DND-41 (cell line): ENCODE results near the gene CCN2.
"Not testable (repeated sequence)": the region's sequence is repeated elsewhere in the genome, so short reads cannot be mapped to it uniquely, and the experiment has no call there.

ENCODE experiments used
- ATAC-seq: fragments of 200-7000 bp; cut with Tn5 transposase; 3 replicates; pipeline ENCODE4 v1.9.1; 2021; ENCODE audit warnings: low read depth; ENCODE audit not compliant: insufficient read depth
- DNase-seq: peaks from one replicate; pipeline ENCODE4 v3.0.0-alpha.2; 2020
- H2AFZ ChIP-seq: 2 replicates; pipeline ENCODE4 v1.6.0; 2012; ENCODE audit warnings: low read depth, low read length
- H3K27ac ChIP-seq: 2 replicates; pipeline ENCODE4 v1.5.1; 2012; ENCODE audit warnings: low read length, inconsistent platforms
- H3K27me3 ChIP-seq: fragments of 200-600 bp; sonication (generic); 2 replicates; pipeline ENCODE4 v1.6.0; 2012; ENCODE audit warnings: low read length, mild to moderate bottlenecking, inconsistent platforms; ENCODE audit not compliant: insufficient read depth, poor library complexity
- H3K36me3 ChIP-seq: 2 replicates; pipeline ENCODE4 v1.5.1; 2012; ENCODE audit warnings: low read length, inconsistent platforms; ENCODE audit not compliant: insufficient read depth
- H3K4me1 ChIP-seq: 2 replicates; pipeline ENCODE4 v1.5.1; 2012; ENCODE audit warnings: mild to moderate bottlenecking, low read length; ENCODE audit not compliant: insufficient read depth
- H3K4me2 ChIP-seq: 2 replicates; pipeline ENCODE4 v1.6.0; 2012; ENCODE audit warnings: mild to moderate bottlenecking, moderate library complexity, low read length, inconsistent platforms; ENCODE audit not compliant: insufficient read depth
- H3K4me3 ChIP-seq, 2 experiments: fragments of 200-600 bp in 1 of 2; shearing (Covaris generic) in 1 of 2; 2 replicates each; pipeline ENCODE4 v1.5.1; 2012 to 2016; ENCODE audit warnings: inconsistent platforms in 2 of 2, low read length in 2 of 2, mild to moderate bottlenecking in 2 of 2, low read depth in 1 of 2, moderate library complexity in 1 of 2
- H3K79me2 ChIP-seq: 2 replicates; pipeline ENCODE4 v1.6.0; 2012; ENCODE audit warnings: low read length, inconsistent platforms; ENCODE audit not compliant: insufficient read depth
- H3K9ac ChIP-seq: 2 replicates; pipeline ENCODE4 v1.6.0; 2012; ENCODE audit warnings: low read depth, mild to moderate bottlenecking, inconsistent platforms, low read length, moderate library complexity
- H3K9me3 ChIP-seq: 2 replicates; pipeline ENCODE4 v1.5.1; 2012; ENCODE audit warnings: low read length, moderate library complexity, mild to moderate bottlenecking, inconsistent platforms; ENCODE audit not compliant: insufficient read depth, severe bottlenecking
- H4K20me1 ChIP-seq: 2 replicates; pipeline ENCODE4 v1.6.0; 2012; ENCODE audit warnings: low read length; ENCODE audit not compliant: insufficient read depth
- EZH2 ChIP-seq: IDR thresholded peaks from 3 replicates; pipeline ENCODE4 v1.6.1; 2012; ENCODE audit warnings: borderline replicate concordance, low read depth, mild to moderate bottlenecking, moderate library complexity, low read length, inconsistent platforms; ENCODE audit not compliant: severe bottlenecking
- TF ChIP-seq, protein P1 (sequence below): IDR thresholded peaks from 2 replicates; pipeline ENCODE4 v1.5.1; 2012; ENCODE audit warnings: borderline replicate concordance, low read length, moderate library complexity, mild to moderate bottlenecking; ENCODE audit not compliant: poor library complexity, severe bottlenecking; ENCODE audit errors: extremely low read depth

The CCN2 gene

DNA sequence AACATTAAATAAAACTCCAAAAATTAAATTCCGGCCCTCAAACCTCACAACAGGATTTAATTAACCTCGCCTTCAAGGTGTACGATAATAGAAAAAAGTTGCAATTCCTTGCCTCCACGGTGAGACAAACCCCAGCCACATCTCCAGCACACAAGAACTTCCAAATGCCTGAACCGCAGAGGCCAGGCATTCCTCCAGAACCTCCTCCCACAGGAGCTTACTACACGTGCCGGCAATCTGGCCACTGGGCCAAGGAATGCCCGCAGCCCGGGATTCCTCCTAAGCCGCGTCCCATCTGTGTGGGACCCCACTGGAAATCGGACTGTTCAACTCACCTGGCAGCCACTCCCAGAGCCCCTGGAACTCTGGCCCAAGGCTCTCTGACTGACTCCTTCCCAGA lies 47.4 kb downstream of the CCN2 start:
- not testable (repeated sequence) for ATAC-seq, H3K9me3 ChIP-seq, H3K27me3 ChIP-seq, H3K27ac ChIP-seq, H3K36me3 ChIP-seq, H3K4me3 ChIP-seq, H3K4me2 ChIP-seq, H3K9ac ChIP-seq, H3K4me1 ChIP-seq, H2AFZ ChIP-seq, DNase-seq, H3K79me2 ChIP-seq, H4K20me1 ChIP-seq

DNA sequence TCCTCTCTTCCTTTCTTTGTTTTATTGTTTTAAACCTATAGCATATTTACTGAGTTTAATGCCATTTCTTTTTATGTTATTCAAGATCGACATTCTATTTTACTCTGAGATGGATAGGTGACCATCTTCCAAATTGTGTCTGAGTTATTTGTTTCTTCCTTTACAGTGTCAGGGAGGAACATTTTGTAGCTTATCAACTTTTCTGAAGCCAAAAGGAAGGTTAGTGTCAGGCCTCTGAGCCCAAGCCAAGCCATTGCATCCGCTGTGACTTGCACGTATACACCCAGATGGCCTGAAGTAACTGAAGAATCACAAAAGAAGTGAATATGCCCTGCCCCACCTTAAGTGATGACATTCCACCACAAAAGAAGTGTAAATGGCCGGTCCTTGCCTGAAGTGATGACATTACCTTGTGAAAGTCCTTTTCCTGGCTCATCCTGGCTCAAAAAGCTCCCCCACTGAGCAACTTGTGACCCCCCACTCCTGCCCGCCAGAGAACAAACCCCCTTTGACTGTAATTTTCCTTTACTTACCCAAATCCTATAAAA lies 49.8 kb downstream of the CCN2 start:
- H3K9ac ChIP-seq, H3K27me3 ChIP-seq, H3K9me3 ChIP-seq, H3K36me3 ChIP-seq, H3K4me3 ChIP-seq, DNase-seq, H3K4me2 ChIP-seq, H2AFZ ChIP-seq, H3K27ac ChIP-seq, H3K4me1 ChIP-seq, H3K79me2 ChIP-seq, ATAC-seq, H4K20me1 ChIP-seq: not testable (repeated sequence)

DNA sequence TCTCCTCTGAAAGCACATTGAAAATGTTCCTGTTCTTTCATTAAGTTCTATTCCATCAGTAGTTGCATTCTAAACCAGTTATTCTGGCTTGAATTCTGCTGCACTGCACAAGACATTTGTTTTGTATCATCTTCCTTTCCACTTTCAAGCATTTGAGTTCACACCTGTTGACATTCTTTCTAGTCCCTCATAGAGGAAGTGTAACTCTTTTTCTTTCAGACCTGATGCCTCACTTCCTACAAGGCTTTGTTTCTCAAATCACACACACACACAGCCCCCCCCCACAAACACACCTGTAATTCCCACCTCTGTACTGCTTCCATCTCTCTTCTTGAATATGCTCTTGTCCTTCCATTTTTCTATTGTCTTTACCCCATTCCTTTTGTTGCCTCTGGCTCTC lies 50.9 kb downstream of the CCN2 start:
- no peak for DNase-seq
- Histone ChIP-seq H3K27me3 (no peaks in the 10 kb centered on the region), H4K20me1 (no peaks in the 10 kb centered on the region), H3K9ac (no peak overlapping the region), H3K4me3 (no peak overlapping the region), H3K27ac (no peak overlapping the region), H3K36me3 (no peaks in the 10 kb centered on the region), H2AFZ (no peak overlapping the region), H3K4me2 (no peak overlapping the region), H3K79me2 (no peaks in the 10 kb centered on the region), H3K9me3 (peaks cover 2% of the 10 kb centered on the region), H3K4me1 (no peaks in the 10 kb centered on the region)
- ATAC-seq, result no peak
- TF ChIP-seq, protein P1, sequence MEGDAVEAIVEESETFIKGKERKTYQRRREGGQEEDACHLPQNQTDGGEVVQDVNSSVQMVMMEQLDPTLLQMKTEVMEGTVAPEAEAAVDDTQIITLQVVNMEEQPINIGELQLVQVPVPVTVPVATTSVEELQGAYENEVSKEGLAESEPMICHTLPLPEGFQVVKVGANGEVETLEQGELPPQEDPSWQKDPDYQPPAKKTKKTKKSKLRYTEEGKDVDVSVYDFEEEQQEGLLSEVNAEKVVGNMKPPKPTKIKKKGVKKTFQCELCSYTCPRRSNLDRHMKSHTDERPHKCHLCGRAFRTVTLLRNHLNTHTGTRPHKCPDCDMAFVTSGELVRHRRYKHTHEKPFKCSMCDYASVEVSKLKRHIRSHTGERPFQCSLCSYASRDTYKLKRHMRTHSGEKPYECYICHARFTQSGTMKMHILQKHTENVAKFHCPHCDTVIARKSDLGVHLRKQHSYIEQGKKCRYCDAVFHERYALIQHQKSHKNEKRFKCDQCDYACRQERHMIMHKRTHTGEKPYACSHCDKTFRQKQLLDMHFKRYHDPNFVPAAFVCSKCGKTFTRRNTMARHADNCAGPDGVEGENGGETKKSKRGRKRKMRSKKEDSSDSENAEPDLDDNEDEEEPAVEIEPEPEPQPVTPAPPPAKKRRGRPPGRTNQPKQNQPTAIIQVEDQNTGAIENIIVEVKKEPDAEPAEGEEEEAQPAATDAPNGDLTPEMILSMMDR, result no peak
- TF ChIP-seq EZH2, result no peak

DNA sequence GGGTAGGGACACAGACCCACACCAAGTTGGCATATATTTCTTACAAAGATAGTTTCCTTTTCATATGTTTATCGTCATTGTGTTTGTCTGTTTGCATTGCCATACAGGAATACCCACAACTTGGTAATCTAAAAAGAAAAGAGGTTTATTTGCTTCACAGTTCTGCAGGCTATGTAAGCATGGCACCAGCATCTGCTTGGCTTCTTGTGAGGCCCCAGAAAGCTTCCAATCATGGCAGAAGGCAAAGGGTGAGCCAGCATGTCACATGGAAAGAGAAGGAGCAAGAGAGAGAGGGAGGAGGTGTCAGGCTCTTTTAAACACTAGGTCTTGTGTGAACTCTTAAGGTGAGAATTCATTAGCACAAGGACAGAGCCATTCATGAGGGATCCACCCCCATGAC lies 52.5 kb downstream of the CCN2 start:
- no peak for ATAC-seq
- Histone ChIP-seq H4K20me1 (no peaks in the 10 kb centered on the region), H2AFZ (no peak overlapping the region), H3K4me1 (no peaks in the 10 kb centered on the region), H3K9me3 (peaks cover 2% of the 10 kb centered on the region), H3K4me3 (no peak overlapping the region), H3K27me3 (no peaks in the 10 kb centered on the region), H3K36me3 (no peaks in the 10 kb centered on the region), H3K27ac (no peak overlapping the region), H3K9ac (no peak overlapping the region), H3K4me2 (no peak overlapping the region), H3K79me2 (no peaks in the 10 kb centered on the region)
- no peak for DNase-seq
- TF ChIP-seq, protein P1, result no peak
- TF ChIP-seq EZH2, result no peak
